GM21619 (cell line): ENCODE measurements around the gene ZBTB4.

ENCODE experiments used
- ATAC-seq: cut with Tn5 transposase; IDR thresholded peaks from one replicate; pipeline ENCODE4 v1.9.1; 2021; ENCODE audit not compliant: unreplicated experiment

ZBTB4 gene, protein sequence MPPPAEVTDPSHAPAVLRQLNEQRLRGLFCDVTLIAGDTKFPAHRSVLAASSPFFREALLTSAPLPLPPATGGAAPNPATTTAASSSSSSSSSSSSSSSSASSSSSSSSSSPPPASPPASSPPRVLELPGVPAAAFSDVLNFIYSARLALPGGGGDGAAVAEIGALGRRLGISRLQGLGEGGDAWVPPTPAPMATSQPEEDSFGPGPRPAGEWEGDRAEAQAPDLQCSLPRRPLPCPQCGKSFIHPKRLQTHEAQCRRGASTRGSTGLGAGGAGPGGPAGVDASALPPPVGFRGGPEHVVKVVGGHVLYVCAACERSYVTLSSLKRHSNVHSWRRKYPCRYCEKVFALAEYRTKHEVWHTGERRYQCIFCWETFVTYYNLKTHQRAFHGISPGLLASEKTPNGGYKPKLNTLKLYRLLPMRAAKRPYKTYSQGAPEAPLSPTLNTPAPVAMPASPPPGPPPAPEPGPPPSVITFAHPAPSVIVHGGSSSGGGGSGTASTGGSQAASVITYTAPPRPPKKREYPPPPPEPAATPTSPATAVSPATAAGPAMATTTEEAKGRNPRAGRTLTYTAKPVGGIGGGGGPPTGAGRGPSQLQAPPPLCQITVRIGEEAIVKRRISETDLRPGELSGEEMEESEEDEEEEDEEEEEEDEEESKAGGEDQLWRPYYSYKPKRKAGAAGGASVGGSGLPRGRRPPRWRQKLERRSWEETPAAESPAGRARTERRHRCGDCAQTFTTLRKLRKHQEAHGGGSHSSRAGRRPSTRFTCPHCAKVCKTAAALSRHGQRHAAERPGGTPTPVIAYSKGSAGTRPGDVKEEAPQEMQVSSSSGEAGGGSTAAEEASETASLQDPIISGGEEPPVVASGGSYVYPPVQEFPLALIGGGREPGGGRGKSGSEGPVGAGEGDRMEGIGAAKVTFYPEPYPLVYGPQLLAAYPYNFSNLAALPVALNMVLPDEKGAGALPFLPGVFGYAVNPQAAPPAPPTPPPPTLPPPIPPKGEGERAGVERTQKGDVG

DNA sequence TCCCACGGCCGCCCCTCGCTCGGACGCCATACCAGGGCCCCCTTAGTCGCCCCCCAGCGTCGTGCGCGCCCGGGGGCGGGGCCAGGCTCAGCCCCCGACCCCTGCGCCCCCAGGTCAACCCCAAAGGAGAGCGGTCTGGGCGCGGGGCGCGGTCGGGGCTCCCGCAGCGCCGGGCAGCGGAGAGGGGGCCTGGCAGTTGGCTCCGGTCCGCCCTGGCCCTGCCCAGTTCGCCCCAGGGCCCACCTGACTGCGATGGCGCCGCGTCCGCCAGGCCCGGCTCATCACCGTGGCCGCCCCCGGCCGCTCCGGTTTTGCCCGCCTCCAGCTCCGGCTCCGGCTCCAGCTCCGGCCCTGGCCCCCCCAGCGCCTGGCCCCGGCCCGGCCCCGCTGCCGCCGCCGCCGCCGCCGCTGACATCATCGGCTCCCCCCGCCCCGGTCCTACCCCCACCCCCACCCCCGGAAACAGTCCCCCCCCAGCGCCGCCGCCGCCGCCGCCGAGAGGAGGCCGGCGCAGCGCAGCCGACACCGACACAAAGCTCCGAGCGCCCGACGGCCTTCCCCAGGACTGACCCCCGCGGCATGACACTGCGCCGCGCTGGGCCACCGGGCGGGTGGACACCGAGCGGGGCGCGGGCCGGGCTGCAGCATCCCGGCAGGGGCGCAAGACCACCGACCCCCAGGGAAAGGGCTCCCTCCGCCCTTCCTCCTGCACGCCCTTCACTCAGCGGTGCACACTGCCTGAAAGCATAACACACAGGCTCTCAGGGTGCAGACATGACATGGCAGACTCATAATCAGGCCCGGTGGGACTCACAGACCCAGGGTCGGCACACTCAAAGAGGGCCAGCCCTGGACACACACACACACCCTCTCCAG is at the start of gene ZBTB4:
Gene ZBTB4 (minus strand): TSS at position 419 of the 876 bp plus-strand sequence. CDS start 12,830 bp downstream, outside the sequence.
- ATAC-seq, result no peak

DNA sequence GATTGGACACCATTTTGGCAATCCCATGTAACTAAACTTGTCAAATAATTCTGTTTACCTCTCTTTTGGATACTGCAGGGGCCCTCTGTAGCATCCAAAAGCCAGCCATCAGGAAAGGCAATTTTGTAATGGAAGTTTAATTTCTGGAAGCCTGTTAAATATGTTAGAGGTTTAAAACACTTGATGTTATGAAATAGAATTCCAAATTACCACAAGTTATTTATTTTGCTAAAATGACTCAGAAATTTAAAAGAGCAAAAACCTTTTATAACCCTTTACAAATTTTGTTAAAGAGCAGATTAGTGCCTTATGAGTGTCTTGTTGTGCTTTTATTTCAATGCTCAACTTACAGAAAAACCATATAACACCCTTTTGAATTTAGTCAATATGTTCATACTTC is 49.4 kb upstream of the ZBTB4 start:
- no peak for ATAC-seq

DNA sequence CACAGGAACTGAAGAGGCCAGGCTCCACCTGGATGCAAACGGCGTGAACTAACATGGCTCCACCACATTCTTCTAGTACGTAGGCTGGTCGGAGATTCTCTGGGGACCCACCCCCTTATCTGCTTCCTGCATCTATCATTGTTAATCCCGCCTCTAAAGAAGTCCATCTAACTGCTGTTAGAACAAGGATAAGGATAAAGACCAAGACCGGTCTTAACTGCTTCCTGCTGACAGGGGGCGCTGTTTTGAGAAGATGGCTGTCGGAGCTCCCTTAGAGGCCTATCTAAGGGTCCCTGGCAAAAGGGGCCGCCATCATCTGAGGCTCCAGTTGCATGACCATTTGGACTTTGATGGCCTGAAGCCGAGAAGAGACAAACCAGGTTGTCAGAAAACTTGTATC is 43.6 kb upstream of the ZBTB4 start:
- no peak for ATAC-seq

DNA sequence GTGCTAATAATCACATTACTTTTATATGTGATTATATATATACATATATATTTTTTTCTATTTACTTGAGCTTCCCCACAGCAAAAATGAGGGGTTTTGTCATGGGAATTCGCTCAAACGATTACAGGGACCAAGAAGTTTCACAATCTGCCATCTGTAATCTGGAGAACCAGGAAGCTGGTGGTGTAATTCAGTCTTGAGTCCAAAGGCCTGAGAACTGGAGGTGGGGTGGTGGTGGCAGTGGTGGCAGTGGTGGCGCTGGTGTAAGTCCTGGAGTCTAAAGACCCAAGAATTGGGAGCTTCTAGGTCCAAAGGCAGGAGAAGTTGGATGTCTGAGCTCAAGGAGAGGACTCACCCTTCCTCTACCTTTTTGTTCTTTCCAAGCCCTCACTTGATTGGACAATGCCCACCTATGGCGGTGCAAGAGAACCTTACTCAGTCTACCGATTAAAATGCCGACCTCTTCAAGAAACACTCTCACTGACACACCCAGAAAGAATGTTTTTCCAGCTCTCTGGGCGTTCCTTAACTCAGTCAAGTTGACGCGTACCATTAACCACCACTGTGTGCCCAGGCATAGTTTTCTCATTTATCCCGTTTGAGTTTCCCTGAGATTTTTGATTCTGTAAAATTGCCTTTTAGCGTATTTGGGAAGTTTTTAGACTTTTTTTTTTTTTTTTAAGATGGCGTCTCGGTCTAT is 36.6 kb upstream of the ZBTB4 start:
- no peak for ATAC-seq

DNA sequence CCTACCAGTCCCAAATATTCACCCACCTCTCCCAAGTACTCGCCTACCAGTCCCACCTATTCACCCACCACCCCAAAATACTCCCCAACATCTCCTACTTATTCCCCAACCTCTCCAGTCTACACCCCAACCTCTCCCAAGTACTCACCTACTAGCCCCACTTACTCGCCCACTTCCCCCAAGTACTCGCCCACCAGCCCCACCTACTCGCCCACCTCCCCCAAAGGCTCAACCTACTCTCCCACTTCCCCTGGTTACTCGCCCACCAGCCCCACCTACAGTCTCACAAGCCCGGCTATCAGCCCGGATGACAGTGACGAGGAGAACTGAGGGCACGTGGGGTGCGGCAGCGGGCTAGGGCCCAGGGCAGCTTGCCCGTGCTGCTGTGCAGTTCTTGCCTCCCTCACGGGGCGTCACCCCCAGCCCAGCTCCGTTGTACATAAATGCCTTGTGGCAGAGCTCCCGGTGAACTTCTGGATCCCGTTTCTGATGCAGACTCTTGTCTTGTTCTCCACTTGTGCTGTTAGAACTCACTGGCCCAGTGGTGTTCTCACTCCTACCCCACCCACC is 34.5 kb upstream of the ZBTB4 start:
- no peak for ATAC-seq

DNA sequence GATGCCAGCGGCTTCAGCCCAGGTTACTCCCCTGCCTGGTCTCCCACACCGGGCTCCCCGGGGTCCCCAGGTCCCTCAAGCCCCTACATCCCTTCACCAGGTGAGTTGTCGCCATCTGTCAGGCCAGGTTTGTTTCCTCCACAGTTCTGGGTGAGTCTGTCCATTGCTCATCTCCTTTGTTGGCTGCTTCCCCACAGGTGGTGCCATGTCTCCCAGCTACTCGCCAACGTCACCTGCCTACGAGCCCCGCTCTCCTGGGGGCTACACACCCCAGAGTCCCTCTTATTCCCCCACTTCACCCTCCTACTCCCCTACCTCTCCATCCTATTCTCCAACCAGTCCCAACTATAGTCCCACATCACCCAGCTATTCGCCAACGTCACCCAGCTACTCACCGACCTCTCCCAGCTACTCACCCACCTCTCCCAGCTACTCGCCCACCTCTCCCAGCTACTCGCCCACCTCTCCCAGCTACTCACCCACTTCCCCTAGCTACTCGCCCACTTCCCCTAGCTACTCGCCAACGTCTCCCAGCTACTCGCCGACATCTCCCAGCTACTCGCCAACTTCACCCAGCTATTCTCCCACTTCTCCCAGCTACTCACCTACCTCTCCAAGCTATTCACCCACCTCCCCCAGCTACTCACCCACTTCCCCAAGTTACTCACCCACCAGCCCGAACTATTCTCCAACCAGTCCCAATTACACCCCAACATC is 33.6 kb upstream of the ZBTB4 start:
- ATAC-seq, result no peak

DNA sequence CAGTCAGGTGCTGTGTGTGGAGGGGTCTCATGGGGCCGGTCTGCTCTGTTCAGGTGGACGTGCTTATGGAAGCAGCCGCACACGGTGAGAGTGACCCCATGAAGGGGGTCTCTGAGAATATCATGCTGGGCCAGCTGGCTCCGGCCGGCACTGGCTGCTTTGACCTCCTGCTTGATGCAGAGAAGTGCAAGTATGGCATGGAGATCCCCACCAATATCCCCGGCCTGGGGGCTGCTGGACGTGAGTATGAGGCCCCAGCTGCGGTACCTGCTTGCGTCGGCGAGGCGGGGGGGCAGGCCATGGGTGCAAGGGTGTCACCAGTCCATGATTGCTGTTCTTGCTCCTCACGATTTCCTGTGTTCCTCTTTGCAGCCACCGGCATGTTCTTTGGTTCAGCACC is 32.7 kb upstream of the ZBTB4 start:
- no peak for ATAC-seq

DNA sequence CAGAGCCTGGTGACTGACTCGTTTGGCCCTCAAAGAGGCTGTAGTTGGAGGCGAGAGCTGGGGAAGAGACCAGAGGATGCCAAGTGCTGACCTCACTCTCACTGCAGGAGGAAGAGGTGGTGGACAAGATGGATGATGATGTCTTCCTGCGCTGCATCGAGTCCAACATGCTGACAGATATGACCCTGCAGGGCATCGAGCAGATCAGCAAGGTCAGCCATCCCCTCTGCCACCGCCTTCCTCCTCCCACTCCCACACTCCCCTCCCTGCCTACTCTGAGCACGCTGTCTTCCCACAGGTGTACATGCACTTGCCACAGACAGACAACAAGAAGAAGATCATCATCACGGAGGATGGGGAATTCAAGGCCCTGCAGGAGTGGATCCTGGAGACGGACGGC is 31.7 kb upstream of the ZBTB4 start:
- ATAC-seq, result no peak

DNA sequence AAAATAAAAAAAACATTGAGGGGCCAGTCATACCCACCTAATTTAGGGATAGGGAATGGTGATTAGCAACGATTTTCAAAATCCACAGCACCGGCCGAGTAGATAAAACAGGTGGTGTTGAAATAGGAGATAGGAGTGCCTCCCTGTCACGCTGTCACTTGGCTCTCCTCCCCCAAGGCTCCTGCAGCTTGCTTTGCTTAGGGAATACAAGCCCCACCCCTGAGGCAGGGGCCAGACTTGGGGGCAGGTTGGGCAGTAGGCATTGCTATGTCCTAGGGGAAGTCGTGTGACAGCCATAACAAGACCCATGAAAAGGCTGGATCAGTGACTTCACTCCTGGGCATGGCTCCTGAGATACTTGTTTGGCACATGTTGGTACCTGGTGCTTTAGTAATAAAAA is 30.5 kb upstream of the ZBTB4 start:
- no peak for ATAC-seq

DNA sequence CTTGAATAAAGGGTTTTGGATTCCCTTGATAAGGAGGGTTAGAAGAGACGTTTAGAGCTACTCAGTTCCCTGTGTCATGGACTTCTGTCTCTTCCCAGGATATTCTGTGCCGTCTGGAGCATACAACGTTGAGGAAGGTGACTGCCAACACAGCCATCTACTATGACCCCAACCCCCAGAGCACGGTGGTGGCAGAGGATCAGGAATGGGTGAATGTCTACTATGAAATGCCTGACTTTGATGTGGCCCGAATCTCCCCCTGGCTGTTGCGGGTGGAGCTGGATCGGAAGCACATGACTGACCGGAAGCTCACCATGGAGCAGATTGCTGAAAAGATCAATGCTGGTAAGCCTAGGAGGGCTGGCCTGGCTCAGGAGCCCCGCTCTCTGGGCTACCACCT is 29.4 kb upstream of the ZBTB4 start:
- no peak for ATAC-seq

DNA sequence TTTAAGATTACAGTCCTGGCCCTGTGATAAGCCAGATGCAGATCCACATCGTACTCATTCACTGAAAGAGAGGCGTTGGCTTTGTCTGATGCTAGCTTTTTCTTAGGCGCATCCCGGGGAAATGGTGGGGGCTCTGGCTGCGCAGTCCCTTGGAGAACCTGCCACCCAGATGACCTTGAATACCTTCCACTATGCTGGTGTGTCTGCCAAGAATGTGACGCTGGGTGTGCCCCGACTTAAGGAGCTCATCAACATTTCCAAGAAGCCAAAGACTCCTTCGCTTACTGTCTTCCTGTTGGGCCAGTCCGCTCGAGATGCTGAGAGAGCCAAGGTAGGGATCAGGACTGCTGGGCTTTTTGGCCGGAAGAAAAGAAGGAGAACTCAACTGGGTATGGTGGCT is 28.7 kb upstream of the ZBTB4 start:
- ATAC-seq, result no peak

DNA sequence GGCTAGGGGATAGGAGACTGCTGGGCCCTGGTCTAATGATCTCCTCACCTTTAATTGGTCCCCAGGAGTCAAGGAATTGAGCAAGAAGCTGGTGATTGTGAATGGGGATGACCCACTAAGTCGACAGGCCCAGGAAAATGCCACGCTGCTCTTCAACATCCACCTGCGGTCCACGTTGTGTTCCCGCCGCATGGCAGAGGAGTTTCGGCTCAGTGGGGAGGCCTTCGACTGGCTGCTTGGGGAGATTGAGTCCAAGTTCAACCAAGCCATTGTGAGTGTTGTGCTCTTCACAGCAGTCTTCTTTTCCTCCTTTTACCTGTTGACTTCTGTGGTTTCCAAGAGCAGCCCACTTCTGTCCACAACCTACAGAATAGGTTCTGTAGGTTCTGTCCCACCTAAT is 24.1 kb upstream of the ZBTB4 start:
- ATAC-seq, result no peak

DNA sequence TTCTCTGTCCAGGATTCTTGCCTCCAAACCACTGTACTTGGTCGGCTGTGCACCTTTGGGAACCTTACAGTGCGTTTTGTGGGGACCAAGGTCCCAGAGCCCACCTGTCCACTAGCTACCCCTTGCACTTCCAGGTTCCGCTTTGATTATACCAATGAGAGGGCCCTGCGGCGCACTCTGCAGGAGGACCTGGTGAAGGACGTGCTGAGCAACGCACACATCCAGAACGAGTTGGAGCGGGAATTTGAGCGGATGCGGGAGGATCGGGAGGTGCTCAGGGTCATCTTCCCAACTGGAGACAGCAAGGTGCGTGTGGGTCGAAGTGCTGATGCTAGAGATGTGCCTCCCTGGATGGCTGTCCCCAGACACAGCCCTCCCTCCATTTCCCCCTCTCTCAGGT is 23.6 kb upstream of the ZBTB4 start:
- no peak for ATAC-seq

DNA sequence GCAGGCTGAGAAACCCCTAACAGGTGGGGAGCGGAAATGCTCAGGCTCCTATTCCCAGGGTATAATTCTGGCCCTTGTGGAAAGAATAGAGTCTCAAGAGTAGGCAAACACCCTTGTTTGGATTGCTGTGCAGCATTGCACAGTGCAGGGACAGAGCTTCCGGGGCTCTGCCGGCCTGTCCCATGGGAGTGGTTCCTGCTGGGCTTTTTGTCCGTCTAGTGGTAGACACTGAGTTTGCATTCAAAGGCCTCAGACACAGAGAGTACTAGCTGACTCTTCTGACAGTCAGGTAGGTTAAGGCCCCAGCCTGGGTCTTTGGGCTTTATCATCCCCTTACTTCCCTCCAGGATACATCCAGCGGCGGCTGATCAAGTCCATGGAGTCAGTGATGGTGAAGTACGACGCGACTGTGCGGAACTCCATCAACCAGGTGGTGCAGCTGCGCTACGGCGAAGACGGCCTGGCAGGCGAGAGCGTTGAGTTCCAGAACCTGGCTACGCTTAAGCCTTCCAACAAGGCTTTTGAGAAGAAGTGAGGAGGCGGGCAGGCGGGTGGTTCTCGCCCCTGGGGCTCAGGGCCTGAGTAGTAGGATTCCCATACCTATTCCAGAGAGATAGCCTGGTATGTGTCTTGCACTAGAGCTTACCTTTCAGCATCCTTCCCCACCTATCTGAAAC is 22.9 kb upstream of the ZBTB4 start:
- ATAC-seq, result no peak

DNA sequence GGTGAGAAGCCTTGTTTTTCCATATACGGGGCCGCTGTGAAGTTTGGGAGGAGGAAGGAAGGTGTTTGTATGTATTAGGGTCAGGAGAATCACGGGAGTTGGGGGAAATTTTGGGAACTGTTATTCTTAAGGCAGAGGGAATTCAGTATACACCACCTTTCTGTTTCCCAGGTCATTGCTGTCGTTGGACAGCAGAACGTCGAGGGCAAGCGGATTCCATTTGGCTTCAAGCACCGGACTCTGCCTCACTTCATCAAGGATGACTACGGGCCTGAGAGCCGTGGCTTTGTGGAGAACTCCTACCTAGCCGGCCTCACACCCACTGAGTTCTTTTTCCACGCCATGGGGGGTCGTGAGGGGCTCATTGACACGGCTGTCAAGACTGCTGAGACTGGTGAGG is 22.3 kb upstream of the ZBTB4 start:
- ATAC-seq, result no peak

DNA sequence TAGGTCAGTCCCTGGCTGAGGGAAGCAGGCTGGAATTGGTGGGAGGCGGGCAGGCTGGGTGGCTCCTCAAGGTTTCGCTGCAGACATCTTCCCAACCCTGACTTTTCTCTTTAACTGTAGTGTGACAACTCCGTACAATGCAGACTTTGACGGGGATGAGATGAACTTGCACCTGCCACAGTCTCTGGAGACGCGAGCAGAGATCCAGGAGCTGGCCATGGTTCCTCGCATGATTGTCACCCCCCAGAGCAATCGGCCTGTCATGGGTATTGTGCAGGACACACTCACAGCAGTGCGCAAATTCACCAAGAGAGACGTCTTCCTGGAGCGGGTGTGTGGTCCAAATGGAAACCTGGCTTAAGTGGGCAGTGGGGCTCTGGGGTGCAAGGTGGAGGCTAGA is 19.7 kb upstream of the ZBTB4 start:
- ATAC-seq, result no peak

DNA sequence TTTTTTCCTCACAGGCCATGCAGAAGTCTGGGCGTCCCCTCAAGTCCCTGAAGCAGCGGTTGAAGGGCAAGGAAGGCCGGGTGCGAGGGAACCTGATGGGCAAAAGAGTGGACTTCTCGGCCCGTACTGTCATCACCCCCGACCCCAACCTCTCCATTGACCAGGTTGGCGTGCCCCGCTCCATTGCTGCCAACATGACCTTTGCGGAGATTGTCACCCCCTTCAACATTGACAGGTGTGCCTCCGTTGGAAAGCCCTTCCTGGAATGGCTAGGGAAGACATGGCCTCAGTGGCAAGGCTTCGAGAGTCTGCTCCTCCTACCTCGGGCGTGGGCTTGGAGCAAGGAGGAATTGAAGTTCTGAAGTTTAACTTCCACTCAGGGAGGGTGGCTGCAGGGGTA is 18.2 kb upstream of the ZBTB4 start:
- no peak for ATAC-seq

DNA sequence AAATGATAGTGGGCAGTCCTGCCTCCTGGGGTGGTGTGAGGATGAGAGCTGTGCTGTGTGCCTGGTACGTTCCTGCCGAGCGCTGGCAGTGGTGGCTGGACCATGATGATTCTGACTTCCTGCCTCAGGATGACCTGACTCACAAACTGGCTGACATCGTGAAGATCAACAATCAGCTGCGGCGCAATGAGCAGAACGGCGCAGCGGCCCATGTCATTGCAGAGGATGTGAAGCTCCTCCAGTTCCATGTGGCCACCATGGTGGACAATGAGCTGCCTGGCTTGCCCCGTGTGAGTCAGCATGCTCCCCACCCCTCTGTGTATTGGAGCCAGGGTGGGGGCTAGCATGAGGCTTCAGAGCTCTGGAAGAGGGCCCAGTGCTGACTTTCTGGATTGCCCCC is 17.8 kb upstream of the ZBTB4 start:
- no peak for ATAC-seq
